ENCODE measurements around the gene RNASEL.
"Not testable (repeated sequence)": the region's sequence is repeated elsewhere in the genome, so short reads cannot be mapped to it uniquely, and the experiment has no call there.

The RNASEL gene

DNA sequence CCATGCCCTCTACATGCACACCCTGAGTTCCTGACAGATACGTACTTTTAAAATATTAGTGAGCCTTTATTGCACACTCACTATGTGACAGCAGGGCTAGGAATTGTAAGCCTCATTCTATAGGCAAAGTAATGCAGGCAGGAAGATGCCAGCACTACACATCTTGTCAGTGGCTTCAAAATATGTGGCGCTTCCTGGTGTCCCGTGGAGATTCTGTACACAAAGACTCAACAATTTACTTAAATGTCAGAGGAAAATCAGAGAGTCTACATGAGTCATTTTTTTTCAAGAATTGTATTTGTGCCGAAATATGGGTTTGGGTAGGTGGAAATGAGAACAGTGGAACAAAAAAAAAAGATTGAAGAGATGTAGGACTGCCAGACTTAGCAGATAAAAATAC is 27.6 kb downstream of the RNASEL start:
- DNase-seq (ENCODE audit: low spot score), result no peak

DNA sequence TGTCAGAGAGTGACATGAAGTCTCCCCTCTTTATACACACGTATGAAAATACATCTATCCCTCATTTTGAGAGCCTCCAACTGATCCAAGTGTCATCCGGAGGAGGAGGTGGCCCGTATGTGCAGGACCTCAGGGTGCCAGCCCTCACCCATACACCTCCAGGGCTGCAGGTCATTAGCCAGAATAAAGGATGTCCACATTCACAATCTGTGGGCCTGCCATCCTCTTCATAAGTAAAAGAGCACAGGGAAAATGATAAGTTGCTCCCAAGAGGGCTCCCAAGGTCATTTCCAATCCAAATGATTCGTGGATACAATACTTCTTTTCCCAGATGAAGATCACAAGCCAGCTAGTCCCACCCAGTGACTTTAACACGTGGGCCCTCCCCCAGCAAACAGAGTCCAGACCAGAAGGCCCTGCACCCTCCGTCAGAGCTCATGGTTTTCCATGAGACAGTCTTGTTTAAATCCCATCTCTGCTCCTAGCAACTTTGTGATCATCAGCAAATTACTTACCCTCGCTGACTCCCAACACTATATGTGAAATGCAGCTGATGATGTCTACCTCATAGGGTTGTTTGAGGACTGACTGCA is 28.6 kb downstream of the RNASEL start:
- DNase-seq (ENCODE audit: low spot score), result no peak

GRCh38 chr1:182556279-182556678 is 32.8 kb downstream of the RNASEL start:
- DNase-seq (ENCODE audit: low spot score), result no peak

DNA sequence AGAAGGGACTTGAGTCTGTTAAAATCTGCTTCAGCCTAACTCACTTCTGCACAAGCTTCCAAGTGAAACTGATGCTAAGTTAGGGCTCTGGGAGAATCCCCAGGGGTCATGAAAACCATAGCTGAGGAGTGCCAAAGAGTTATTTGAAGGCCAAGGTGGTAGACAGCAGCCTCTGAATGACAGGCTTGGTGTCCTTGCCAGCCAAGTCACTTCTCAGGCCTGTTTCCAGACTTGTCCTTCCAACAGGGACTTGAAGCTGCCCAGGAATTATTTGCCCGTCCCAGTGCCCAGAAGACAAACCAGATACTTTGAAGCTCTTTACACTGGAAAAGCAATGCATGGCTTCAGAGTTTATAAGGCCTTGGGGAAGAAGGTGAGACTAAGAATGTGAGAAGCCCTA is 33.6 kb downstream of the RNASEL start:
- no peak for DNase-seq (ENCODE audit: low spot score)

GRCh38 chr1:182552527-182552926 is 36.5 kb downstream of the RNASEL start:
- no peak for DNase-seq (ENCODE audit: low spot score)

DNA sequence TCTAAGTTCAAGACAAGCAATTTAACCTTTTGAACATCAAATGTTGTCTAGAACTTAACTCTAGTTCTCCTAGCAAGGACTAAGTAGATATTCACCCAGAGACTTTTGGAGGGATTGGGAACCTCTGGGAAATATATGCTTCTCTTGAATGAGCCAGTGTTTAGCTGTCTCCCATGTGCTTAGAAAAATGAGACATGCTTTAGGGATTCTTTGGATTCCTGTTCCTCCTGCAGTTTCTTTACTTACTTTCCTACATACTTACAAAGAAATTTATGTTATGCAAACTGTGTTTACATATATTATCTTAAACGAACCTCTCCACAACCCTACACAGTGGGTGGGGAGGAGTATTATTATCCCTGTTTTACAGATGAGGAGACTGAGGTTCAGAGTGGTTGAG is 39.2 kb downstream of the RNASEL start:
- DNase-seq (ENCODE audit: low spot score), result no peak

DNA sequence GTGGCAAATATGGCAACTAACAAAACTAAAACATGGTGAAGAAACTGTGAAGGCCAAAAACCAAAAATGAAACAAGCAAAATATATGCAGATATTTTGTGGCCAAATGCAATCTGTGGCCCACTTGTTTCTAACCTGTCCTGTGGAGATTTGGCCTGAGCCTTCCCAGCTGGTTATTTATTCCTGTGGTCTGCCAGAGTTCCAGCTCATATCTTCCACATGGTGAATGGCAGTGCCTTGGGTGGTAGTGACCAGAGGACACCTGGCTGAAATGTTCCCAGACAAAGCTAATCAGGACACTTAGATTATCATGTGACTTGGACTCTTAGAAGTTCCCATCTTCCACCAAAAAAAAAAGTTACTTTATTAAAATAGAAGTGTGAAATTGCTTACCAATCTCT is 39.7 kb downstream of the RNASEL start:
- DNase-seq (ENCODE audit: low spot score), result no peak

GRCh38 chr1:182533896-182534295 is 55.2 kb downstream of the RNASEL start:
- DNase-seq (ENCODE audit: low spot score), result no peak

- DNase-seq (ENCODE audit: low spot score), result not testable (repeated sequence)
These were observed 60.9 kb downstream of the RNASEL start for GRCh38 chr1:182528206-182528605.

DNA sequence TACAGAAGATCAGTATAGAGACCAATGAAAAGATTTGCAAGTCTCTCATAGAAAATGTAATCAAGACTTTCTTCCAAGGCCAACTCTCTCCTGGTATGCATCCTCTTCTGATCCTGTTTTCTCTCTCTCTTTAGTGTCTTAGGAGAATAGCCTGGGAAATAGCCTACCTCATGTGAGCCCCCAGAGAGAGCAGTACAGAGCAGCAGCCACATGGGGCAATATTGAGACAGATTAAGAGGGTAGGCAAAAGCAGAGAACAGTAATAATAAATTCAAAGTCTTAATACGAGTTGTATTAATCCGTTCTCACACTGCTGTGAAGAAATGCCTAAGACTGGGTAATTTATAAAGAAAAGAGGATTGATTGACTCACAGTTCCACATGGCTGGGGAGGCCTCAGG is 61.4 kb downstream of the RNASEL start:
- DNase-seq (ENCODE audit: low spot score), result no peak

DNA sequence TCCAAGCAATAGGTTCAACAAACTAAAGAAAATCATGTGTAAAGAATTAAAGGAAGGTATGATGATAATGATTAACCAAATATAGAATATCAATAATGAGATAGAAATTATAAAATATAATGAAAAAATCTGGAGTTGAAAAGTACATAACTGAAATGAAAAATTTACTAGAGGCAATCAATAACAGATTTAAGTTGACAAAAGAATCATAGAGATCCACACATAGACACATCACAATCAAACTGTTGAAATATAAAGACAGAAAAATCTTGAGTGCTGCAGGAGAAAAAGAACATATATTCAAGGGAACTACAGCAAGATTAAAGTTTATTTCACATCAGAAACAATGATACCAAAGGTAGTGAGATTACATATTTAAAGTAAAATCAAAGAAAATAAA is 63.7 kb downstream of the RNASEL start:
- no peak for DNase-seq (ENCODE audit: low spot score)

Measured in germinal center (tissue), 1 donor.